Activated CD8-positive, alpha-beta T cell treated with anti-CD3 and anti-CD28 coated beads for 36 hours (primary cell): ENCODE data around the gene C1QTNF7. TPM values are rescaled to one million over a fixed set of nuclear protein-coding genes. Genes with fewer than 3 reads are reported as not detected.

Source experiments
- ATAC-seq: fragments of 200-7000 bp; cut with Tn5 transposase; one replicate; pipeline ENCODE4 v1.10.0; 2021; ENCODE audit warnings: mild to moderate bottlenecking, moderate library complexity
- CTCF ChIA-PET: fragments of 350-600 bp; sonication (Branson Sonifier 250); formaldehyde crosslinking; loops from one replicate; lab custom pipeline; 2021; ENCODE audit warnings: antibody characterized with exemption; lab: Charles Lee
- POLR2A ChIA-PET: fragments of 350-600 bp; sonication (Branson Sonifier 250); formaldehyde crosslinking; loops from one replicate; lab custom pipeline; 2021; ENCODE audit warnings: antibody characterized with exemption; lab: Charles Lee
- DNase-seq: peaks from one replicate; pipeline ENCODE4 v3.0.0-alpha.2; 2020
- H3K27ac Mint-ChIP-seq: one replicate; pipeline ENCODE4 v1.8.0; 2021; ENCODE audit warnings: mild to moderate bottlenecking, mixed read lengths
- H3K27me3 Mint-ChIP-seq: one replicate; pipeline ENCODE4 v1.8.0; 2021; ENCODE audit warnings: mixed read lengths
- H3K36me3 Mint-ChIP-seq: one replicate; pipeline ENCODE4 v1.8.0; 2021; ENCODE audit warnings: low read depth, mixed read lengths
- H3K4me1 Mint-ChIP-seq: one replicate; pipeline ENCODE4 v1.8.0; 2021; ENCODE audit warnings: low read depth, mixed read lengths
- H3K4me3 Mint-ChIP-seq: one replicate; pipeline ENCODE4 v1.8.0; 2021; ENCODE audit warnings: mild to moderate bottlenecking, moderate library complexity, mixed read lengths
- H3K9me3 Mint-ChIP-seq: one replicate; pipeline ENCODE4 v1.8.0; 2021; ENCODE audit warnings: mixed read lengths
- CTCF ChIP-seq: fragments of 200-600 bp; IDR thresholded peaks from one replicate; pipeline ENCODE4 v1.8.0; 2022; ENCODE audit warnings: antibody characterized with exemption, mild to moderate bottlenecking
- intact Hi-C: fragments of 100-400 bp; cut with micrococcal nuclease; formaldehyde crosslinking; loops from one replicate; pipeline ENCODE4 v1.10.0; 2022
- total RNA-seq, 2 experiments: library from RNA; stranded (reverse); gene quantifications; one replicate each; pipeline ENCODE4 v1.2.3, GENCODE V29; 2021

The C1QTNF7 gene
- total RNA-seq, 2 experiments from 2014 or later: not detected

- Mint-ChIP-seq H3K9me3 (peaks cover 3% of the 10 kb centered on the region), H3K36me3 (no peaks in the 10 kb centered on the region), H3K27me3 (no peaks in the 10 kb centered on the region), H3K4me3 (no peak overlapping the region), H3K4me1 (peaks cover 8% of the 10 kb centered on the region), H3K27ac (no peak overlapping the region)
- ATAC-seq (no peak), DNase-seq (no peak)
- ChIA-PET CTCF (interaction anchor here (0.5 to 3.3 kb wide), 2 partner anchors 12 to 1297 kb away, joined by 3 to 16 read pairs; no protein-coding TSS in a partner anchor), POLR2A (no interaction called here)
- intact Hi-C loops: no loop called here
- TF ChIP-seq CTCF: no peak
Observed at GRCh38 chr4:15444879-15445547, 17.2 kb downstream of the C1QTNF7 start.

GRCh38 chr4:15451181-15451865, 23.5 kb downstream of the C1QTNF7 start:
- TF ChIP-seq CTCF: no peak
- Mint-ChIP-seq H3K27me3 (no peaks in the 10 kb centered on the region), H3K4me1 (no peaks in the 10 kb centered on the region), H3K27ac (no peak overlapping the region), H3K36me3 (no peaks in the 10 kb centered on the region), H3K9me3 (peaks cover 3% of the 10 kb centered on the region), H3K4me3 (no peak overlapping the region)
- intact Hi-C loops: no loop called here
- ATAC-seq: no peak
- POLR2A ChIA-PET: no interaction called here
- CTCF ChIA-PET: no interaction called here
- no peak for DNase-seq

- Mint-ChIP-seq H3K4me3 (no peak overlapping the region), H3K36me3 (no peaks in the 10 kb centered on the region), H3K27me3 (no peaks in the 10 kb centered on the region), H3K4me1 (no peaks in the 10 kb centered on the region), H3K9me3 (no peaks in the 10 kb centered on the region), H3K27ac (no peak overlapping the region)
- ChIA-PET CTCF (no interaction called here), POLR2A (no interaction called here)
- intact Hi-C loops: no loop called here
- TF ChIP-seq CTCF: no peak
- ATAC-seq (no peak), DNase-seq (no peak)
Observed at GRCh38 chr4:15451866-15452765, 24.3 kb downstream of the C1QTNF7 start.

GRCh38 chr4:15455290-15455689, 27.5 kb downstream of the C1QTNF7 start:
- peaks cover 2% of the 10 kb centered on the region for H3K4me1 Mint-ChIP-seq
- no peaks in the 10 kb centered on the region for H3K9me3 Mint-ChIP-seq
- H3K4me3 Mint-ChIP-seq: no peak overlapping the region
- H3K27me3 Mint-ChIP-seq: no peaks in the 10 kb centered on the region
- no peaks in the 10 kb centered on the region for H3K36me3 Mint-ChIP-seq
- H3K27ac Mint-ChIP-seq: no peak overlapping the region
- ChIA-PET CTCF (interaction anchor here (0.8 to 7.0 kb wide), 3 partner anchors 194 to 222 kb away, joined by 3 to 124 read pairs (median 3); no protein-coding TSS in a partner anchor), POLR2A (no interaction called here)
- ATAC-seq (no peak), DNase-seq (no peak)
- intact Hi-C loops: no loop called here
- TF ChIP-seq CTCF: no peak
